ENCODE measurements around the gene TMEM255A. TPM values are rescaled to one million over a fixed set of nuclear protein-coding genes. Genes with fewer than 3 reads are reported as not detected.
"Not testable (repeated sequence)": the region's sequence is repeated elsewhere in the genome, so short reads cannot be mapped to it uniquely, and the experiment has no call there.

TMEM255A gene
- 0.17 and 0.30 TPM in 2 replicates for total RNA-seq

- no peak for DNase-seq (ENCODE audit: low read depth)
Observed at GRCh38 chrX:120310861-120311726, at the start of gene TMEM255A. TSS of gene TMEM255A (minus strand) at chrX:120311461. CDS start at chrX:120311309, 152 bp downstream.

GRCh38 chrX:120358737-120359456, 47.6 kb upstream of the TMEM255A start:
- DNase-seq (ENCODE audit: low read depth): peak; percentile 51

GRCh38 chrX:120357186-120357585, 45.9 kb upstream of the TMEM255A start:
- peak; percentile 12 for DNase-seq (ENCODE audit: low read depth)

GRCh38 chrX:120356084-120356483, 44.8 kb upstream of the TMEM255A start:
- no peak for DNase-seq (ENCODE audit: low read depth)

GRCh38 chrX:120350450-120351138, 39.3 kb upstream of the TMEM255A start:
- DNase-seq (ENCODE audit: low read depth): peak; percentile 2

- not testable (repeated sequence) for DNase-seq (ENCODE audit: low read depth)
Observed at GRCh38 chrX:120344566-120344965, 33.3 kb upstream of the TMEM255A start.

GRCh38 chrX:120336899-120337298, 25.6 kb upstream of the TMEM255A start:
- DNase-seq (ENCODE audit: low read depth): no peak

GRCh38 chrX:120335289-120335688, 24.0 kb upstream of the TMEM255A start:
- DNase-seq (ENCODE audit: low read depth): no peak

GRCh38 chrX:120334603-120335002, 23.3 kb upstream of the TMEM255A start:
- DNase-seq (ENCODE audit: low read depth): no peak

GRCh38 chrX:120334151-120334550, 22.9 kb upstream of the TMEM255A start:
- no peak for DNase-seq (ENCODE audit: low read depth)

GRCh38 chrX:120332394-120332793, 21.1 kb upstream of the TMEM255A start:
- DNase-seq (ENCODE audit: low read depth): no peak

GRCh38 chrX:120331116-120331515, 19.9 kb upstream of the TMEM255A start:
- no peak for DNase-seq (ENCODE audit: low read depth)

GRCh38 chrX:120321520-120322281, 10.4 kb upstream of the TMEM255A start:
- no peak for DNase-seq (ENCODE audit: low read depth)

- no peak for DNase-seq (ENCODE audit: low read depth)
Observed at GRCh38 chrX:120318411-120318810, 7.2 kb upstream of the TMEM255A start.

GRCh38 chrX:120316587-120317283, 5.5 kb upstream of the TMEM255A start:
- peak; percentile 67 for DNase-seq (ENCODE audit: low read depth)

GRCh38 chrX:120315776-120316175, 4.5 kb upstream of the TMEM255A start:
- no peak for DNase-seq (ENCODE audit: low read depth)

GRCh38 chrX:120311727-120312063, 434 bp upstream of the TMEM255A start:
- no peak for DNase-seq (ENCODE audit: low read depth)

- DNase-seq (ENCODE audit: low read depth): no peak
Observed at GRCh38 chrX:120309873-120310705, 1.2 kb downstream of the TMEM255A start.

- DNase-seq (ENCODE audit: low read depth): peak; percentile 58
Observed at GRCh38 chrX:120308959-120309872, 2.0 kb downstream of the TMEM255A start.

All from renal cortical epithelial cell (primary cell).